ENCODE results near the gene TWNK.

TWNK gene

GRCh38 chr10:100986952-100987684 is at the start of gene TWNK, which contains the start of gene MRPL43:
Gene TWNK (plus strand): TSS chr10:100987543. CDS start chr10:100988211, 668 bp downstream.
Gene MRPL43 (minus strand): TSS chr10:100987497. CDS start chr10:100987443, 54 bp downstream.
- DNase-seq (ENCODE audit: low spot score) = peak; percentile 84

DNA sequence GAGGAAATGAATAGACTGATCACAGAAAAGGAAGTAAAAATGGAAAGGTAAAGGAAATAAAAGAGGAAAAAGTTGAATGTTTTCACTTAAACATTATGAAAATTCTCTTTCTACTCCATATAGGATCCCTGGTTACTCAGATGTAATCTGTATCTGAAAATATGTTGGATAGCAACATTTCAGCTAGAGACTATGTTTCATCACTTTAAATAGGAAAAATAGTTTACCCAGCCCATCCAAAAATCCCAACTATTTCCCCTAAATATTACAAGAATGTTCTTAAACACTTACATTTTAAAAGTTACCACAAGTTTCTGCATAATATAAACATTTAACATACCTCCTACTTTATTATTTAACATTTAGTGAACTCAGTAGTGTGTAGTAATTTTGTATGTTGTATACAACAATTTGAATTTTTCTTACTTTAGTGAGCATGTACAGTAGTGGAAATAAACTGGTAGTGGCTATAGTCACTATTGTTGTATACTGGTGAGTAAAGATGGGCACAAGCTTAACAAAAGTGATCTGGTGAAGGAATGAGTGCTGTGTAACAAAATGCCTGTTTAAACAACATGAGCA is 47.5 kb upstream of the TWNK start:
- no peak for DNase-seq (ENCODE audit: low spot score)

DNA sequence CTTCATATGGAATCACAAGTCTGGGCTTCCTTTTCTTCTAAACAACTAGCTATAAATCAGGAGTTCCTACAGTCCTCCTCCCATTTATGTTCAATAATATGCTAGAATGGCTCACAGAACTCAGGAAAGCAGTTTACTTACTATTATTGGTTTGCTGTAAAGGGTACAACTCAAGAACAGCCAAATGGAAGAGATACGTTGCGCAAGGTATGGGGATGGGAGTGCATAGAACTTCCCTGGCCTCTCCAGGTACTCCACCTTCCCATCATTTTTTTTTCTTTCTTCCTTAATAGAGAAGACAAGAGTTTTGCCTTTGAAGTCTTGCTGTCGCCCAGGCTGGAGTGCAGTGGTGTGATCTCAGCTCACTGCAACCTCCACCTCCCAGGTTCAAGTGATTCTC is 45.1 kb upstream of the TWNK start:
- DNase-seq (ENCODE audit: low spot score) = no peak

GRCh38 chr10:100943508-100943907 is 43.8 kb upstream of the TWNK start:
- no peak for DNase-seq (ENCODE audit: low spot score)

GRCh38 chr10:100945754-100946153 is 41.6 kb upstream of the TWNK start:
- DNase-seq (ENCODE audit: low spot score) = no peak

GRCh38 chr10:100948916-100949315 is 38.4 kb upstream of the TWNK start:
- no peak for DNase-seq (ENCODE audit: low spot score)

- no peak for DNase-seq (ENCODE audit: low spot score)
Observed at GRCh38 chr10:100960251-100960650, 27.1 kb upstream of the TWNK start.

DNA sequence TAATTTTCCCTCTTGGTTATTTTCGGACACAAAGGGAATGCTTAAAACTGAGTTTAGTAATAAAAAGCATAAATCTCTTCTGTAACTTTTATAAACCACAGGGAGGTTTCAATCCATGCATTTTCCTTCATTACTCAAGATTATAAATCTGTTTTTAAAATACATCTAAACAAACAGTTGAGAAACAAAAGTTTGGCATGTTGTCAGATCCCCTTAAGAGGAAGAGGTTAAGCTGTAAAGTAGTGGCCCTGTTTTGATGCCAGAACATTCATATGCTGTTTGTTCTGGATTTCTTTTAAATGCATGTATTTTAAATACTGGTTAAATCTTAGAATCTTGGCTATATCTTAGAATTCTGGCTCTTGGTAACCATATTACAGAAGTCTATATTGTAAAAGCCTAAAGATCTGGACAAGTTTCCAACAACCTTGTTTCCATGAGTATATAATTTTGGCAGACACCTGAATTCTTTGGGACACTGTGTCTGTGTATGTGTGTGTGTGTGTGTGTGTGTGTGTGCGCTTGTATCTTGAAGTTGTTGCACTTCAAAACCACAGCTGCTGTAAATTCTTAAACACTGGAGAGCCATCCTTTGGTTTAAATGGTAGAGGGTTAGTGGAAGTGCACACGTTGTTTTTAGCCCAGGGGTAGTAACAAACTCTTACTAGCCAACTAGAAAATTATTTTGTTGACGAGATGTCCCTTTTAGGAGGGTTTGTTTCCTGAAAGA is 24.8 kb upstream of the TWNK start:
- no peak for DNase-seq (ENCODE audit: low spot score)

DNA sequence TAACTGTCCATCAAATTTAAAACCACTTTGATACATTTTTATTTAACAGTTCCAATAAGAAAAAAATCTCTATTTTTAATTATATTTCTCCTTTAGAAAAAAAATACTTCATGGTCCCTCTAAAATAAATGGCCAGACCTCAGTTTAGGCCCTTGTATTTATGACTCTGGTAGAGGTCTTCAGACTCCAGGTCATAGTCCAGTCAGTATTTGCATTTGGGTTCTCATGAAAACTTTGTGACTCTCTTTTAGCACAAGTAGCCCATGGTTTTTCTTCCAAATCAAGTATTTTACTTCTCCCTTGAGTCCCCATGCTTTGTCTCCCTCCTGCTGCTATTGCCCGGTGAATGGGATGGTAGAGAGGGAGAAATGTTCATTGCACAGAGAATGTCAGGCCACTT is 23.5 kb upstream of the TWNK start:
- no peak for DNase-seq (ENCODE audit: low spot score)

DNA sequence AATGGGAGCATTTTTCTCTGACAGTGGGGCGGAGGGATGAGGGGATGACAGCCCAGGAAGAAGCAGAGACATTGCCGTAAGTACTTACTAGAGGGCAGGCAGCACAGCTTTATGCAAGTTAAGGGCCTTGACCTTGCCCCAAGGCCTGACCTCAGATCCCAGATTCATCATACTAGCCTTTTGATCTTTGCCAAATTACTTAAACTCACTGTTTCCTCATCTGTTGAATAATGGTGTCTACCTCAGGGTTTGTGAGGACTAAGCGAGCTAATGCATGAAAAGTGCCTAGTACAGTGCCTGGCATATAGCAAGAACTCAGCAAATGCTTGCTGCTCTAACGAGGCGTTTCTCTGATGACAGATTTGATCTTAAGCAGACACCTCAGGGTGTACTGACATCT is 21.5 kb upstream of the TWNK start:
- DNase-seq (ENCODE audit: low spot score) = no peak

DNA sequence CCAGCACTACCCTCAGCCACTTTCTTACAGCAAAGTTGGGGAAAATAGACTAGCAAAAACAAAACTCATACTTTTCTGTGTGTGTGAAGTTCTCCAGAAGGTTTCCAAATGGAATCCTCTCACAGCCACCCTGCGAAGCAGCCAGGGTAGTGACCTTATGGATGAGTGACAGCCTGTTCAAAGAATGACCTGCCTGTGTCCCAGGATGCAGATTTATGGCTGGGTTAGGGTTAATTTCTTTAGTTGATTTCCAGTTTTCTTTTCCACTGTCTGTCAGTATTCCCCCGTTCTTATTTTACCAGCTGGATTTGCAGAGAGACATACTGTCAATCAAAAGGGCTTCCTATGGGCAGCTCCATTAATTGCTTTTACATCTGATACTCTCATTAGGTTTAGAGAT is 20.5 kb upstream of the TWNK start:
- no peak for DNase-seq (ENCODE audit: low spot score)

DNA sequence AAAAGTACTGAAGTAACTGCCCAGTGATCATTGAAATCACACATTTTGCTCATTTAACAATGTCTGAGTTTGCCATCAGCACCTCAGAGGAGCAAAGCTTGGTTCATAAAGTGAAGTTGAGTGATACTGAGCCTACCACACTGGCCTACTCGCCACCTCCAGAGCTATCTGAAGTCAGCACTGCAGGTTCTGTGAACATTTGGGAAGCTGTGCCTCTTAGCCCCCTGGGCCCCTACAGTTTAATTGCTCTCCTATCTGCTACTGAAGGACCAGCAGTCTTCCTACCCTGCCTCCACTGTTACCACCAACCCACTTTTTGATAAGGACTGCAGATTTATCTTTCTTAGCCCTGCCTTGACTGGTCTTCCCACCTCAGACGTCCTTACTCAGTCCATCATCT is 20.0 kb upstream of the TWNK start:
- DNase-seq (ENCODE audit: low spot score) = no peak

DNA sequence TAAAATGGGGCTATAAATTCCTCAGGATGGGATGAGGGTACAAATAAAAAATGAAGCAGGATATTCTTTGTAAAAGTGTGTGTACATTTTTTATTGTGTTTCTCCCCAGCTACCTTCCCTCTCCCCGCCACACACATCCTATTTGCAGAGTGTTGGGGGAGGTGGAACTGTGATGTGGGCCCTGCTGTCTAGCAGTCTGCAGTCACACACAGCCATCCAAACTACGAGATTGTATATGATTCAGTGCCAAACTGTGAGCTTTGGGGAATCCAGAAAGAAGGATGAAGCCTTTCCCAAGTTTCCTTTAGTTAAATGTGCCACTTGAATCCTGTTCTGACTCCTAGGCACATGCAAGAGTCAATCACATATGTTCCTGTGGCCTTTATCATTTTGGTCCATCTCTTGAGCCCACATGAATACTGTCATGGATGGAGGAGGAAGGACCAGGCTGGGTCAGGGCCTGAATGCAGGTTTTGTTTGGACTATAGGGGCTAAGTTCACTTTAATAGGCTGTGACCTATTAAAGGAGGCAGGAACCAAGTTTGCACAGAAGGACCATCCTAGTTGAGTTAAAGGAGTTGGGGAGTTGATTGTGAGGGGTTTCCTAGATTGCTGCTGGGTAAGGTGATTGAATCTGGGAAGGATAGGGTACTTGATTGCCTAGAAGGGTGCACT is 19.1 kb upstream of the TWNK start:
- no peak for DNase-seq (ENCODE audit: low spot score)

GRCh38 chr10:100968863-100969186 is 18.5 kb upstream of the TWNK start:
- DNase-seq (ENCODE audit: low spot score) = no peak

DNA sequence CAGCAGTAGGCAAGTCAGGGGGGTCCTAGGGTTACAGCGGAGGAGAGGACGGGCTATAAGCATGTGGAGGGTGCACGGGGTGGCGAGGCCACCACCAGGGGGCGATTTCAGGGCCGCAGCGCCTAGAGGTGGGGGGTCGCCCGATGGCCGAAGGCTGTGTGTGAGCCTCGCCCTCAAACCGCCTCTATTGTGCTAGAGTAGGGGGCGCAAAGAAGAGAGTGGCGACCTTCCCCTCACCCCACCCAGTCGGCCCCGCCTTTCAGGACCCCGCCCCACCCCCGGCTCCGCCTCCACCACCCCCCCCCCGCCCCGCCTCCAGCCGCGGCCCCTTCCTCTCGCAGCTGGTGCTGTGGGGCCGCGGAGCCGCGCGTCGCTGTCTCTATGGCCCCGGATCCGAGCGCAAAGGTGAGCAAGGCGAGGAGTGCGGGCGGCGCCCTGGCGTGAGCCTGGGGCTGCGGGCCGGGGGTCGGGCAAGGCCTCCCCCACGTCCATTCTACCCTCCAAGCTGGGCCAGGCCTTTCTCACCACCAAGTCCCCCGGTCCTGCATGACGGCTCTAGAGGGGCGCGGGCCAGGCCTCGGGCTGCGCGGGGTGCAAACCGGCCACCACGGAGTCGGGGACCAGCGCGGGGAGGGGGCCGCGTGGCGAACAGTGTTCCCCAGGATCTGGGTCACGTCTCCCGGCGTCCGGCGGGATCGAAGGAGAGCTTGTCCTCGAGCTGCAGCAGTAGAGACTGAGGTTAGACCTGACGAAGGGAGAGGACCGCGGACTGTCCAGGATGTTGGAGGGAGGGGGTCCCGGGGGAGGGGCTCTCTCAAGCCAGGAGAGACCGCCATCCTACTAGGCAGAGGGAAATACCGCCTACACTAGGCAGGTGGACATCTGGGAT is 17.9 kb upstream of the TWNK start, which contains the start of gene SEMA4G:
Gene SEMA4G (plus strand): TSS at position 318 of the 889 bp plus-strand sequence. CDS start 3,409 bp downstream, outside the sequence.
- DNase-seq (ENCODE audit: low spot score) = peak; percentile 17

DNA sequence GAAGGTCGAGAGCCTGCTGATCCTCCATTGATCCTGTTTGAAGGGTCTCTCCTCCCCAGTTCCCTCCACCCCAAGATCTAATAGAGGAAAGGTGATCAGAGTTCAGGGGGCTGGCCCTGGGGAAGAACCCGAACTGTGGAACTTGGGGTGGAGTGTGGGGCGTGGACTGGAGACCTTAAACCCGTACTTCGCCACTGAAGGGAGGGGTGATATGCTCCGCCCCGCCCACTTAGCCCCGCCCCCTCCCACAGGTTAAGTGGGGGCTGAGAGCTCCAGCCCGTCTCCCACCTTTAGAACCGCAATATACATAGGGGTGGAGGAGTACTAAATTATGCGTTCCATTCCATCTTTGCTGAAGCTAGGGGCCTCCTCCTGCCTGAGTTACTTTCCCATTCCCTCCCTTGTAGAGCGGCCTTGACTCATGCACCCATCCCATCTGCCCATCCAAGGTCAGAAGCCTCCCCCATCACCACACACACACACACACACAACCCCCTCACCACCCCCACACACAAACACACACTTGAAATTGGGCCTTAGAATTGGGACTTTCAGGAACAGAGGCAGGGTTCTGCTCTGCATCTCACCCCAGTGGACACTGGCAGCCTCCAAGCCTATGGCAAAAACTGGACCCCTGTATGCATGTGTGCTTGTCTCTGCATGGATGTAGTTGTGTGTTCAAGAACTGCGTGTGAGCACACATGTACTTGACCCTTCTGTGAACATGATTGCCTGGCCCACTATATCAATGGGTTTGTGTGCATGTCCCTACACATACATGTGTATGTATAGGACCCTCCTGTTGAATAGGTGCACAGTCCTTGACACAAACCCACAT is 17.0 kb upstream of the TWNK start:
- DNase-seq (ENCODE audit: low spot score) = no peak

DNA sequence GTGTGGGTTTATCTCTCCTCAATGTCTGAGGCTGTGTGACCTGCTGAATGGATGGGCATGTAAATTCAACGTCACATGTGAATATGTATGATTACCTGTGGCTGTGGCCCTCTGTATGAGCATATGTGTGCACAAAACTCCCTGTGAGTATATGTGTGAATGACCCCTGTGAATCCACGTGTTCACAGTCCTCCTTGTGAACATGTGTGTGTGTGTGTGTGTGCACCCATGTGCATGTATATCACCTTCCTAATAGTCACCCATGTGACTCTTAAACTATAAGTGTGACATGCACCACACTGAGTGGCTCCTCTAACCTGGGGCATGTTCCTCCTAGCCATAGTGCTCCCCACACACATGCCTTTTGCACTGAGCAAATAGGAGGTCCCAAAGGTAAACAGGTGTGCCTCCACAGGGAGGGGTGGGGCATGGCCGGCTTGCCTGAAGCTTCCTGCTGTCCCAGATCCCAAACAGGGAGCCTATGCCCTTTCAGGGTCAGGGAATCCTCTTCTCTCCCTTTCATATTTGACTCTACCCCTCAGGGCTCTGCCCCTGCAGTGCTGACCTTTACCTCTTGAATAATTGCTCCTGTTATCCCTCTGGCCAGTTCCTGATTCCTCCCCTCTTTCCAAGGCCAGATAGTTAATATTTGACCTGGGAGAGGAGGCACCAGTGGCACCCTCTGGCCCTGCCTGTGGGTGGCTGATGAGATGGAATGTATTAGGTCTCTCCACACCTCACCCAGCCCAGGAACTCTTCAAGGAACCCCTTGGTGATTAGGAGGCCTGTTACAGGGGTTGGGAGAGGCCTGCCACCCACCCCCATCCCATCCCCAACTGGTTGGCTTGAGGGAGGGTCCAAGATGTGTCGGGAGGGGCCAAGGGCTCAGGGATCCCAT is 16.2 kb upstream of the TWNK start:
- DNase-seq (ENCODE audit: low spot score) = no peak

- DNase-seq (ENCODE audit: low spot score) = no peak
Observed at GRCh38 chr10:100972115-100972903, 15.0 kb upstream of the TWNK start.
